Ishikawa (cell line): ENCODE results near the gene PDK4.

Experiments
- CEBPB ChIP-seq: IDR thresholded peaks from 2 replicates; pipeline ENCODE4 v1.6.1; 2012
- CREB1 ChIP-seq: IDR thresholded peaks from 2 replicates; pipeline ENCODE4 v1.6.1; 2012; ENCODE audit warnings: low read depth
- EP300 ChIP-seq: IDR thresholded peaks from 2 replicates; pipeline ENCODE4 v1.6.1; 2012; ENCODE audit warnings: borderline replicate concordance
- FOXM1 ChIP-seq: IDR thresholded peaks from 2 replicates; pipeline ENCODE4 v1.6.1; 2012; ENCODE audit warnings: low read depth, borderline replicate concordance
- MAX ChIP-seq: IDR thresholded peaks from 2 replicates; pipeline ENCODE4 v1.6.1; 2012
- NFIC ChIP-seq: IDR thresholded peaks from 2 replicates; pipeline ENCODE4 v1.6.1; 2012
- TAF1 ChIP-seq: IDR thresholded peaks from 2 replicates; pipeline ENCODE4 v1.6.1; 2012; ENCODE audit warnings: low read depth, mild to moderate bottlenecking
- TCF12 ChIP-seq: IDR thresholded peaks from 2 replicates; pipeline ENCODE4 v1.6.1; 2012; ENCODE audit warnings: low read depth
- USF1 ChIP-seq: IDR thresholded peaks from 2 replicates; pipeline ENCODE4 v1.6.1; 2012
- ZBTB7A ChIP-seq: IDR thresholded peaks from 2 replicates; pipeline ENCODE4 v1.6.1; 2012; ENCODE audit warnings: low read depth

- TF ChIP-seq FOXM1 (no peak), EP300 (no peak), TAF1 (no peak), NFIC (no peak), ZBTB7A (no peak), CEBPB (no peak), MAX (no peak), USF1 (no peak), TCF12 (no peak), CREB1 (no peak)
Measured at GRCh38 chr7:95595746-95596197, 544 bp downstream of the PDK4 start.
